ENCODE measurements around the gene STAU1. TPM values are rescaled to one million over a fixed set of nuclear protein-coding genes. Genes with fewer than 3 reads are reported as not detected.

The STAU1 gene
- total RNA-seq, 2 donors from 2014 or later, result 73.2 to 94.7 TPM

DNA sequence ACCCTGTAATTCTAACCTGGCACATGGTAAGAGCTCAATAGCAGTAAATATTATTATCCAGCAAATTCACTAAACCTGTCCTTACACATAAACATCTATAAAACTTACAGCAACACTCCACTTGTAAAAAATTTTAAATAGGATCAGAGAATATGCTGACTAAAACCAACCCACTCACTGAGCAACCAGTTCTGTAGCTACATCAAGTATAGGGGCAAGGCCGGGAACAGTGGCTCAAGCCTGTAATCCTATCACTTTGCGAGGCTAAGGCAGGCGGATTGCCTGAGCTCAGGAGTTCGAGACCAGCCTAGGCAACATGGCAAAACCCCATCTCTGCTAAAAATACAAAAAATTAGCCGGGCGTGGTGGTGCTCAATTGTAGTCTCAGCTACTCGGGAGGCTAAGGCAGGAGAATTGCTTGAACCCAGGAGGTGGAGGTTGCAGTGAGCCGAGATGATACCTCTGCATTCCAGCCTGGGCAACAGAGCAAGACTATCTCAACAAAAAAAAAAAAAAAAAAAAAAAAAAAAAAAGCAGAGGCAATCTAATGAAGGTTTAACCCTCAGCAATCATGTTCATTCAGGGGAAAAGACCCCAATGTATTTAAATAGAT lies 6.8 kb downstream of the STAU1 start:
- no peak for TF ChIP-seq CTCF (IDR thresholded peaks at IDR 0.05)
- Histone ChIP-seq H3K4me1 (replicated peaks) (peaks cover 10% of the 10 kb centered on the region), H3K36me3 (no peaks in the 10 kb centered on the region), H3K27me3 (replicated peaks; ENCODE audit: insufficient read depth) (no peaks in the 10 kb centered on the region), H3K4me3 (no peak overlapping the region), H3K9me3 (no peaks in the 10 kb centered on the region), H3K27ac (no peak overlapping the region)
- no peak for DNase-seq (ENCODE audit: low spot score)
- intact Hi-C loops (cut with DNase I), result no loop called here
- 76% methylated on average over 8 of the region's 8 CpGs for WGBS

GRCh38 chr20:49179368-49180277 lies 8.5 kb downstream of the STAU1 start:
- no peak for DNase-seq (ENCODE audit: low spot score)
- H3K4me3 ChIP-seq, result no peak overlapping the region
- H3K36me3 ChIP-seq, result no peaks in the 10 kb centered on the region
- H3K27ac ChIP-seq, result peak overlapping the region; percentile 22 to 33
- TF ChIP-seq POLR2AphosphoS5 (IDR thresholded peaks at IDR 0.05), result no peak
- TF ChIP-seq CTCF (IDR thresholded peaks at IDR 0.05), result no peak
- no peak for TF ChIP-seq POLR2A (IDR thresholded peaks at IDR 0.05)
- intact Hi-C loops (cut with DNase I), result no loop called here
- H3K4me1 ChIP-seq (replicated peaks), result peaks cover 5% of the 10 kb centered on the region
- no peaks in the 10 kb centered on the region for H3K27me3 ChIP-seq (replicated peaks; ENCODE audit: insufficient read depth)
- WGBS, result 18% methylated on average over 1 of the region's 1 CpG
- H3K9me3 ChIP-seq, result no peaks in the 10 kb centered on the region

DNA sequence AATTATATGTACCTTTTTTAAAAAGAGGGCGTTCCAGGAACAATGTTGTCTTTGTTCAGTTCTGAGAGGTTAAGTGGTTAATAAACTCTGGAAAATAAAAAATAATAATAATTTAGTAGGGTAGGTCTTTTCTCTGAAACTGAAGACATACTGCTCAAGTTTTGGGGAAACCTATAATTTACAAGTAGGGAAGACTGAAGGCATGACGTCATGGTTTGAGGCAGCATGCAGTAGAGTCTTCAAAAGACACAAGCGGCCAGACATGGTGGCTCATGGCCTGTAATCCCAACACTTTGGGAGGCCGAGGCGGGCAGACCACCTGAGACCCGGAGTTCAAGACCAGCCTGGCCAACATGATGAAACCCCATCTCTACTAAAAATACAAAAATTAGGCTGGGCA lies 14.0 kb downstream of the STAU1 start:
- WGBS, result 90% methylated on average over 6 of the region's 6 CpGs
- Histone ChIP-seq H3K27ac (no peak overlapping the region), H3K27me3 (replicated peaks; ENCODE audit: insufficient read depth) (no peaks in the 10 kb centered on the region), H3K36me3 (no peaks in the 10 kb centered on the region), H3K4me3 (no peak overlapping the region), H3K9me3 (no peaks in the 10 kb centered on the region), H3K4me1 (replicated peaks) (no peaks in the 10 kb centered on the region)
- no peak for TF ChIP-seq POLR2AphosphoS5 (IDR thresholded peaks at IDR 0.05)
- no peak for DNase-seq (ENCODE audit: low spot score)
- intact Hi-C loops (cut with DNase I), result no loop called here

GRCh38 chr20:49172413-49172812 lies 15.7 kb downstream of the STAU1 start:
- 19% methylated on average over 1 of the region's 1 CpG for WGBS
- Histone ChIP-seq H3K36me3 (no peaks in the 10 kb centered on the region), H3K4me1 (replicated peaks) (peaks cover 3% of the 10 kb centered on the region), H3K27ac (no peak overlapping the region), H3K9me3 (no peaks in the 10 kb centered on the region), H3K27me3 (replicated peaks; ENCODE audit: insufficient read depth) (no peaks in the 10 kb centered on the region), H3K4me3 (no peak overlapping the region)
- intact Hi-C loops (cut with DNase I), result no loop called here
- no peak for TF ChIP-seq POLR2AphosphoS5 (IDR thresholded peaks at IDR 0.05)
- no peak for TF ChIP-seq POLR2A (IDR thresholded peaks at IDR 0.05)
- DNase-seq (ENCODE audit: low spot score), result no peak

DNA sequence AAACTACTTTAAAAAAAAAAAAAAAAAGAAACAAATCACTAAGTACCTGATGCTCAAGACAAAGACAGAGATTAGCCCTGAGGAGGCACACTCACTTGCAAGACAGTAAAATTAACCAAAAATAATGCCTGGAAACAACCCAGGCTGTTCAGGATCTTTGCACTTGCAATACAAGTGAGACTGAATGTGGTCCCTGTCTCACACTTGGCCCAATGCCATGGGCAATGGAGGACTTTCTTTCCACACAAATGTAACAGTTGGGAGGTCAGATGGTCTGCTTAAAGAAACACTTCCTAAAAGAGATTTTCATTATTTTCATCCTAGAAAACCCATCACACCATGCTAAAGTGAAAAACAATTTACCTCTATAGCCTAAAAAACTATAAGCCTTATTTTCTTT lies 16.2 kb downstream of the STAU1 start:
- TF ChIP-seq POLR2AphosphoS5 (IDR thresholded peaks at IDR 0.05) (no peak), POLR2A (IDR thresholded peaks at IDR 0.05) (no peak), CTCF (IDR thresholded peaks at IDR 0.05) (no peak)
- Histone ChIP-seq H3K4me3 (no peak overlapping the region), H3K27me3 (replicated peaks; ENCODE audit: insufficient read depth) (no peaks in the 10 kb centered on the region), H3K36me3 (no peaks in the 10 kb centered on the region), H3K9me3 (no peaks in the 10 kb centered on the region), H3K27ac (no peak overlapping the region), H3K4me1 (replicated peaks) (peaks cover 3% of the 10 kb centered on the region)
- intact Hi-C loops (cut with DNase I), result no loop called here
- no peak for DNase-seq (ENCODE audit: low spot score)

Data from prostate gland (tissue), 2 donors.